ENCODE measurements around the gene SENP8. TPM values are rescaled to one million over a fixed set of nuclear protein-coding genes. Genes with fewer than 3 reads are reported as not detected.

SENP8 gene
- total and polyA plus RNA-seq, 2 of the 13 experiments (the other 11 are each of a cell fraction or from before 2014, with no cell fraction given) = 2.7 to 3.0 TPM

GRCh38 chr15:72135719-72136118 is 17.5 kb downstream of the SENP8 start (continued):
- TF ChIP-seq ZBTB34 (CRISPR knock-in tag; IDR thresholded peaks at IDR 0.05) = no peak
- no peak for TF ChIP-seq MTF2 (CRISPR knock-in tag; IDR thresholded peaks at IDR 0.05; ENCODE audit: borderline replicate concordance)
- no peak for TF ChIP-seq KDM4B (CRISPR knock-in tag; IDR thresholded peaks at IDR 0.05)
- no peak for TF ChIP-seq PCBP1 (IDR thresholded peaks at IDR 0.05; ENCODE audit: borderline replicate concordance, low read depth, low read length)
- TF ChIP-seq ZNF44 (CRISPR knock-in tag; IDR thresholded peaks at IDR 0.05) = no peak
- TF ChIP-seq, protein P1, sequence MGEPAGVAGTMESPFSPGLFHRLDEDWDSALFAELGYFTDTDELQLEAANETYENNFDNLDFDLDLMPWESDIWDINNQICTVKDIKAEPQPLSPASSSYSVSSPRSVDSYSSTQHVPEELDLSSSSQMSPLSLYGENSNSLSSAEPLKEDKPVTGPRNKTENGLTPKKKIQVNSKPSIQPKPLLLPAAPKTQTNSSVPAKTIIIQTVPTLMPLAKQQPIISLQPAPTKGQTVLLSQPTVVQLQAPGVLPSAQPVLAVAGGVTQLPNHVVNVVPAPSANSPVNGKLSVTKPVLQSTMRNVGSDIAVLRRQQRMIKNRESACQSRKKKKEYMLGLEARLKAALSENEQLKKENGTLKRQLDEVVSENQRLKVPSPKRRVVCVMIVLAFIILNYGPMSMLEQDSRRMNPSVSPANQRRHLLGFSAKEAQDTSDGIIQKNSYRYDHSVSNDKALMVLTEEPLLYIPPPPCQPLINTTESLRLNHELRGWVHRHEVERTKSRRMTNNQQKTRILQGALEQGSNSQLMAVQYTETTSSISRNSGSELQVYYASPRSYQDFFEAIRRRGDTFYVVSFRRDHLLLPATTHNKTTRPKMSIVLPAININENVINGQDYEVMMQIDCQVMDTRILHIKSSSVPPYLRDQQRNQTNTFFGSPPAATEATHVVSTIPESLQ (CRISPR knock-in tag; conservative IDR thresholded peaks at IDR 0.05) = no peak

- H3K9ac ChIP-seq (ENCODE audit: insufficient read depth, low read depth, low read length) = no peak overlapping the region
- ChIA-PET CTCF (ENCODE audit: low intra/inter-chr PET ratio, low total read pairs) (no interaction called here), POLR2A (no interaction called here)
- H2AFZ ChIP-seq (ENCODE audit: low read length) = no peak overlapping the region
- H3K4me2 ChIP-seq (ENCODE audit: low read depth, low read length) = no peak overlapping the region
- no peak for DNase-seq (ENCODE audit: low spot score)
- BruUV-seq (replicated peaks) = no TSS peak
- WGBS (ENCODE audit: low lambda C conversion rate) = 66% methylated on average over 4 of the region's 4 CpGs
- no peaks in the 10 kb centered on the region for H4K20me1 ChIP-seq (ENCODE audit: insufficient read depth, low read length)
- no peak overlapping the region for H3K4me3 ChIP-seq (replicated peaks in 1 of 3; ENCODE audit: insufficient read depth in 1 of 3, low read depth in 2 of 3, low read length in 3 of 3)
- FAIRE-seq = no peak
- no peak overlapping the region for H3K27ac ChIP-seq (ENCODE audit: extremely low read length, insufficient read depth, low read length)
- no peak for TF ChIP-seq NBN (conservative IDR thresholded peaks at IDR 0.05)
- H3K4me1 ChIP-seq (ENCODE audit: insufficient read depth, low read length) = peaks cover 8% of the 10 kb centered on the region
- intact Hi-C loops (cut with micrococcal nuclease; ENCODE audit: unreplicated experiment) = no loop called here
- in situ Hi-C loops (cut with HindIII; ENCODE audit: extremely low pct_ligation_motif_present, low pct_unique_long_range_greater_than_20kb) = no loop called here
- H3K36me3 ChIP-seq (replicated peaks in 1 of 2; ENCODE audit: control insufficient read depth in 1 of 2, insufficient read depth in 2 of 2, low read length in 2 of 2) = no peaks in the 10 kb centered on the region
- H3K9me3 ChIP-seq (ENCODE audit: low read length) = no peaks in the 10 kb centered on the region
- ATAC-seq = no peak
- H3K79me2 ChIP-seq (ENCODE audit: insufficient read depth, low read length) = no peaks in the 10 kb centered on the region
- no peaks in the 10 kb centered on the region for H3K27me3 ChIP-seq (ENCODE audit: control insufficient read depth in 1 of 2, insufficient read depth in 2 of 2, low read length in 2 of 2)
These were observed 18.2 kb downstream of the SENP8 start for GRCh38 chr15:72136170-72137051.

Measured in HepG2 (cell line).